ENCODE data around the gene ZBED2.

- TF ChIP-seq CTCF (IDR thresholded peaks at IDR 0.05; ENCODE audit: control extremely low read depth in 1 of 3, insufficient read depth in 1 of 3, low read depth in 1 of 3, low read length in 3 of 3) (no peak), EGR1 (IDR thresholded peaks at IDR 0.05; ENCODE audit: borderline replicate concordance, low read depth, low read length) (no peak), USF2 (IDR thresholded peaks at IDR 0.05; ENCODE audit: low read length) (no peak), CEBPB (IDR thresholded peaks at IDR 0.05; ENCODE audit: low read depth, low read length) (no peak), POLR2A (IDR thresholded peaks at IDR 0.05; ENCODE audit: control extremely low read depth in 1 of 2, low read depth in 2 of 2, low read length in 2 of 2) (no peak)
These were observed 24.7 kb upstream of the ZBED2 start for GRCh38 chr3:111619833-111620232.

All from H1 (cell line).